MM.1S (cell line): ENCODE data around the gene ENPEP.

Experiments
- CTCF ChIP-seq: fragments of 300-600 bp; sonication (generic); IDR thresholded peaks from 2 replicates; pipeline ENCODE4 v1.5.1; 2016; ENCODE audit warnings: antibody characterized with exemption, low read length, mixed read lengths
- EZH2 ChIP-seq: fragments of 300-600 bp; sonication (generic); optimal IDR thresholded peaks from 2 replicates; pipeline ENCODE3; 2017; ENCODE audit warnings: low read depth, mild to moderate bottlenecking, antibody characterized with exemption, low read length, mixed read lengths

- TF ChIP-seq CTCF, result no peak
- TF ChIP-seq EZH2, result no peak
Measured at GRCh38 chr4:110553197-110553596, 77.2 kb downstream of the ENPEP start.
